GM20000 (cell line): Measurements from ENCODE around the gene IFITM5.

Experiments
- DNase-seq: peaks from one replicate; pipeline ENCODE4 v3.0.0; 2012; ENCODE audit warnings: low spot score
- TF ChIP-seq, protein P1 (sequence below): IDR thresholded peaks from 2 replicates; pipeline ENCODE4 v1.5.1; 2012; ENCODE audit warnings: mild to moderate bottlenecking, control low read depth; ENCODE audit errors: extremely low read depth, missing control alignments

IFITM5 gene

DNA sequence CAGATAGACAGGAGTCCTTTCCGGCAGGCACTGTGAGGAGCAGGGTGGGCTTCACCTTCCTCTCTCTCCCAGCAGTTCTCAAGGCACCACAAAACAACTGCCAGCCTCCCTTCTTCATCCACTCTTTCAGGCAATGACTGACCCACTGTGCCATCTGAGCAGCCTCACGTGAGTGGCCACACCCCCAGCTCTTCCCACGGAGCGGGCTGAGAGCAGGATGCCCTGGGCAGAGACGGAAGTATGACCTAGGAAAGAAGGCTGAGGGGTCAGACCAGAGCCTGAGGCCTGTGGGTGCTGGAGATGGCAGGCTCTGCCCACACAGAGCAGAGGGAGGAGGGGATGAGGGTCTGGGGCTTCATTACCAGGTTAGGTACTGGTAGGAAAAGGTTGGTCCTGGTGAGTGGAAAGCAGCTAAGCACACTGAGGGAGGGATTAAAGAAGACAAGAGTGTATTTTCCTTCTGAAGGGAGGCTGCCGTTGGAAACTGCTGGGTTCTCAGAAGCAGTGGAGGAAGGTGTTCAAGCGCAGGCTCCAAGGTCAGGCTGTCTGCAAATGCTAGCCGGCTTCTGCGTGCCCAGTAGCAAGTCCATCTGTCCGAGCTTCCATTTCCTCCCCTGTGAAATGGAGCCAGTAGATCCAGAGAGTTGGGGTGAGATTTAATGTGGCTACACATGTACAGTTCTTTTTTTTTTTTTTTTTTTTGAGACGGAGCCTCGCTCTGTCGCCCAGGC, 16.5 kb downstream of the IFITM5 start:
- TF ChIP-seq, protein P1, sequence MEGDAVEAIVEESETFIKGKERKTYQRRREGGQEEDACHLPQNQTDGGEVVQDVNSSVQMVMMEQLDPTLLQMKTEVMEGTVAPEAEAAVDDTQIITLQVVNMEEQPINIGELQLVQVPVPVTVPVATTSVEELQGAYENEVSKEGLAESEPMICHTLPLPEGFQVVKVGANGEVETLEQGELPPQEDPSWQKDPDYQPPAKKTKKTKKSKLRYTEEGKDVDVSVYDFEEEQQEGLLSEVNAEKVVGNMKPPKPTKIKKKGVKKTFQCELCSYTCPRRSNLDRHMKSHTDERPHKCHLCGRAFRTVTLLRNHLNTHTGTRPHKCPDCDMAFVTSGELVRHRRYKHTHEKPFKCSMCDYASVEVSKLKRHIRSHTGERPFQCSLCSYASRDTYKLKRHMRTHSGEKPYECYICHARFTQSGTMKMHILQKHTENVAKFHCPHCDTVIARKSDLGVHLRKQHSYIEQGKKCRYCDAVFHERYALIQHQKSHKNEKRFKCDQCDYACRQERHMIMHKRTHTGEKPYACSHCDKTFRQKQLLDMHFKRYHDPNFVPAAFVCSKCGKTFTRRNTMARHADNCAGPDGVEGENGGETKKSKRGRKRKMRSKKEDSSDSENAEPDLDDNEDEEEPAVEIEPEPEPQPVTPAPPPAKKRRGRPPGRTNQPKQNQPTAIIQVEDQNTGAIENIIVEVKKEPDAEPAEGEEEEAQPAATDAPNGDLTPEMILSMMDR: no peak
- DNase-seq: peak; percentile 24

DNA sequence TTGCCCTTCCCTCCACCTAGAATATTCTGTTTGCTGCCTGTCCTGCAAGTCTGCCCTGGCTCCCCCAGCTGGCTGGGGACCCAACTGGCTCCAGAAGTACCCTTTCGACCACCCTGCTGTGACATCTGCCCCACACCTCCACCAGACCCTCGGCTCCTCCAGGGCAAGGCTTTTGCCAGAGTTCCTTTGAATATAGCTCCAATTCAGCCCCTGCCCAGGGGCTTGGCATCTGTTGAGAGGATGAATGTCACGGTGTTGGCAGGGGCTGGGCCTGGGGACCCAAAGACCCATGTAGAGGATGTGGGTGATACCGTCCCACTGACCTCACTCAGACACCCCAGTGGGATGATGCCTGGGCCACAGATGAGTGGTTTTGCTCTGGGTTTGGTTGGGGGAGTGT, 17.2 kb downstream of the IFITM5 start:
- TF ChIP-seq, protein P1: no peak
- DNase-seq: peak; percentile 28

DNA sequence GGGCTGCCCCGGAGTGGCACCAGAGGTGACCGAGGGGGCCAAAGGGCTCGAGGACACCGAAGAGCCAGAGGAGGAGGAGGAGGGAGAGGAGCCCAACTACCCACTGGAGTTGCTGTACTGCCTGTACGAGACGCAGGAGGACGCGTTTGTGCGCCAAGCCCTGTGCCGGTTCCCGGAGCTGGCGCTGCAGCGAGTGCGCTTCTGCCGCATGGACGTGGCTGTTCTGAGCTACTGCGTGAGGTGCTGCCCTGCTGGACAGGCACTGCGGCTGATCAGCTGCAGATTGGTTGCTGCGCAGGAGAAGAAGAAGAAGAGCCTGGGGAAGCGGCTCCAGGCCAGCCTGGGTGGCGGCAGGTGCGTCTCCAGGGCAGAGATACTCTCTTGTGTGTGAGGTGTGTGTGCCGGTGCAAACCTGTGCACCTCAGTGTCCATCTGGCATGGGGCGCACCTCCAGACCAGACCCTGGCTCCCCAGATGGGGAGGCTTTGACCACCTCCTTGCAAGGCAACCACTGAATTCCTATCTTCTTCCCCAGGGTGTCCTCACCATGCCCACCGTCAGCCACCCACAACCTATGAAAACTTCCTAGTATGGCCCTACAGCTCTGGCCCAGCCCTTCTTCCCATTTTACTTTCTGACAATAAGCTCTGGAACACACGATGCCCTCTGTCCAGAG, 17.7 kb downstream of the IFITM5 start:
- TF ChIP-seq, protein P1: no peak

DNA sequence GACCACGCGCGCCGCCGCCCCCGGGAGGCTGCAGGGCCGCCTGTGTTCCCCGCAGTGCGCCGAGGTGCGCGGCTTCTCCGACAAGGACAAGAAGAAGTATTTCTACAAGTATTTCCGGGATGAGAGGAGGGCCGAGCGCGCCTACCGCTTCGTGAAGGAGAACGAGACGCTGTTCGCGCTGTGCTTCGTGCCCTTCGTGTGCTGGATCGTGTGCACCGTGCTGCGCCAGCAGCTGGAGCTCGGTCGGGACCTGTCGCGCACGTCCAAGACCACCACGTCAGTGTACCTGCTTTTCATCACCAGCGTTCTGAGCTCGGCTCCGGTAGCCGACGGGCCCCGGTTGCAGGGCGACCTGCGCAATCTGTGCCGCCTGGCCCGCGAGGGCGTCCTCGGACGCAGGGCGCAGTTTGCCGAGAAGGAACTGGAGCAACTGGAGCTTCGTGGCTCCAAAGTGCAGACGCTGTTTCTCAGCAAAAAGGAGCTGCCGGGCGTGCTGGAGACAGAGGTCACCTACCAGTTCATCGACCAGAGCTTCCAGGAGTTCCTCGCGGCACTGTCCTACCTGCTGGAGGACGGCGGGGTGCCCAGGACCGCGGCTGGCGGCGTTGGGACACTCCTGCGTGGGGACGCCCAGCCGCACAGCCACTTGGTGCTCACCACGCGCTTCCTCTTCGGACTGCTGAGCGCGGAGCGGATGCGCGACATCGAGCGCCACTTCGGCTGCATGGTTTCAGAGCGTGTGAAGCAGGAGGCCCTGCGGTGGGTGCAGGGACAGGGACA, 18.4 kb downstream of the IFITM5 start:
- TF ChIP-seq, protein P1: no peak
- no peak for DNase-seq

More for the DNA sequence above, 17.7 kb downstream of the IFITM5 start:
- DNase-seq: peak; percentile 14

DNA sequence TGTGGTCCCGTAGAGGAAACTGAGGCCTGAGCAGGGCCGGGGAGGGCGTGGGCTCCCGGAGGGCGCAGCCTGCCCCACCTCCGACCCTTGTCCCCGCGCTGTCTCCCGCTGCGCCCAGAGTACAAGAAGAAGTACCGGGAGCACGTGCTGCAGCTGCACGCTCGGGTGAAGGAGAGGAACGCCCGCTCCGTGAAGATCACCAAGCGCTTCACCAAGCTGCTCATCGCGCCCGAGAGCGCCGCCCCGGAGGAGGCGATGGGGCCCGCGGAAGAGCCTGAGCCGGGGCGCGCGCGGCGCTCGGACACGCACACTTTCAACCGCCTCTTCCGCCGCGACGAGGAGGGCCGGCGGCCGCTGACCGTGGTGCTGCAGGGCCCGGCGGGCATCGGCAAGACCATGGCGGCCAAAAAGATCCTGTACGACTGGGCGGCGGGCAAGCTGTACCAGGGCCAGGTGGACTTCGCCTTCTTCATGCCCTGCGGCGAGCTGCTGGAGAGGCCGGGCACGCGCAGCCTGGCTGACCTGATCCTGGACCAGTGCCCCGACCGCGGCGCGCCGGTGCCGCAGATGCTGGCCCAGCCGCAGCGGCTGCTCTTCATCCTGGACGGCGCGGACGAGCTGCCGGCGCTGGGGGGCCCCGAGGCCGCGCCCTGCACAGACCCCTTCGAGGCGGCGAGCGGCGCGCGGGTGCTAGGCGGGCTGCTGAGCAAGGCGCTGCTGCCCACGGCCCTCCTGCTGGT, 19.2 kb downstream of the IFITM5 start:
- DNase-seq: peak; percentile 72
- TF ChIP-seq, protein P1: no peak

DNA sequence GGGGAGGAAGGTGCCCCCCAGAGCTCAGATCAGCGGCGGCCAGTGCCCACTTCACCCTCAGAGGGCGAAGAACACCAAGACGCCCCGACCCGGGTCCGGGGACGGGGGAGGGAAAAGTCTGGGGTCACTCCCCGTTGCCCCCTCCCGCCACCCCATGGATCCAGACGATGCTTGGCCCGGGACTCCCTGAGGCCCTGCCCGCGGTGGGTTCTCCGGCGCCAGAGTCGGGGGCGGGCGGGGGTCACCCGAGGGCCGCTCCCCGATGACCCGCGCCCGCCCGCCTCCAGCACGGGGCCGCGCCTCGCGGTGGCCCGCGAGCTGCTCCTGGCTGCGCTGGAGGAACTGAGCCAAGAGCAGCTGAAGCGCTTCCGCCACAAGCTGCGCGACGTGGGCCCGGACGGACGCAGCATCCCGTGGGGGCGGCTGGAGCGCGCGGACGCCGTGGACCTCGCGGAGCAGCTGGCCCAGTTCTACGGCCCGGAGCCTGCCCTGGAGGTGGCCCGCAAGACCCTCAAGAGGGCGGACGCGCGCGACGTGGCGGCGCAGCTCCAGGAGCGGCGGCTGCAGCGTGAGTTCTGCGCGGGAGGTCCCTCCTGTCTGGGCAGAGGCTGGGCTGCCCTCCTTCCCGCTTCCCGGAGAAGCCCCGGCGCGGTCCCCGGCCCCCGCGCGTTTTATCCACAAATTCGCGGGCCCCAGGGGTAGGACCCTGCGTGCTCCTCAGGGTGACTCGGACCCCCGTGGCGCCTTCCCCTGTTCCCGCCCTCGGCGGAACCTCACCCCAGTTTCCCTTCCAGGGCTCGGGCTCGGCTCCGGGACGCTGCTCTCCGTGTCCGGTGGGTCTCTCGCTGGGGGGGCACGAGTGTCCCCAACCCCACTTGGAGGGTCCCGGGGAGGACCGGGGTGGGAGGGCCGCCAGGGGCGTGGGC, 20.0 kb downstream of the IFITM5 start:
- TF ChIP-seq, protein P1: no peak
- DNase-seq: peak; percentile 49
